HG02973 (cell line): Measurements from ENCODE around the gene KCMF1.

Source experiments
- ATAC-seq: cut with Tn5 transposase; IDR thresholded peaks from one replicate; pipeline ENCODE4 v1.9.1; 2021; ENCODE audit warnings: moderate library complexity; ENCODE audit not compliant: unreplicated experiment

Gene KCMF1

GRCh38 chr2:84980263-84980983, 9.5 kb downstream of the KCMF1 start:
- no peak for ATAC-seq

- ATAC-seq, result no peak
Measured at GRCh38 chr2:84986018-84986417, 15.1 kb downstream of the KCMF1 start.

GRCh38 chr2:84989422-84989821, 18.5 kb downstream of the KCMF1 start:
- ATAC-seq, result no peak

- ATAC-seq, result no peak
Measured at GRCh38 chr2:84989927-84990326, 19.0 kb downstream of the KCMF1 start.

GRCh38 chr2:84991404-84992160, 20.6 kb downstream of the KCMF1 start:
- no peak for ATAC-seq

- no peak for ATAC-seq
Measured at GRCh38 chr2:84995826-84996225, 24.9 kb downstream of the KCMF1 start.

- ATAC-seq, result no peak
Measured at GRCh38 chr2:84996909-84997308, 25.9 kb downstream of the KCMF1 start.

GRCh38 chr2:84999553-84999955, 28.6 kb downstream of the KCMF1 start:
- no peak for ATAC-seq

GRCh38 chr2:85001595-85001994, 30.6 kb downstream of the KCMF1 start:
- ATAC-seq, result no peak

- no peak for ATAC-seq
Measured at GRCh38 chr2:85002534-85002933, 31.6 kb downstream of the KCMF1 start.

GRCh38 chr2:85008252-85008651, 37.3 kb downstream of the KCMF1 start:
- no peak for ATAC-seq

- ATAC-seq, result no peak
Measured at GRCh38 chr2:85009019-85009618, 38.2 kb downstream of the KCMF1 start.

GRCh38 chr2:85010404-85010803, 39.4 kb downstream of the KCMF1 start:
- ATAC-seq, result no peak

GRCh38 chr2:85011098-85011497, 40.1 kb downstream of the KCMF1 start:
- ATAC-seq, result no peak

GRCh38 chr2:85011747-85012146, 40.8 kb downstream of the KCMF1 start:
- no peak for ATAC-seq

GRCh38 chr2:85012431-85012830, 41.5 kb downstream of the KCMF1 start:
- no peak for ATAC-seq

- no peak for ATAC-seq
Measured at GRCh38 chr2:85012855-85013254, 41.9 kb downstream of the KCMF1 start.

GRCh38 chr2:85015653-85016360, 44.8 kb downstream of the KCMF1 start:
- no peak for ATAC-seq

- ATAC-seq, result no peak
Measured at GRCh38 chr2:85016446-85016845, 45.5 kb downstream of the KCMF1 start.

GRCh38 chr2:85017411-85018048, 46.6 kb downstream of the KCMF1 start:
- ATAC-seq, result no peak

- no peak for ATAC-seq
Measured at GRCh38 chr2:85018049-85018447, 47.1 kb downstream of the KCMF1 start.
